NCI-H128 (cell line): Measurements from ENCODE around the gene RAI14.

Experiments used
- DNase-seq: peaks from one replicate; lab custom pipeline; 2025; ENCODE audit not compliant: unreplicated experiment; lab: John Stamatoyannopoulos, UW

Gene RAI14

GRCh38 chr5:34674187-34674586 is 18.1 kb downstream of the RAI14 start:
- DNase-seq, result no peak

- no peak for DNase-seq
These were observed 19.7 kb downstream of the RAI14 start for GRCh38 chr5:34675857-34676256.

GRCh38 chr5:34676416-34676815 is 20.3 kb downstream of the RAI14 start:
- DNase-seq, result no peak

GRCh38 chr5:34677428-34677827 is 21.3 kb downstream of the RAI14 start:
- no peak for DNase-seq

- DNase-seq, result no peak
These were observed 24.8 kb downstream of the RAI14 start for GRCh38 chr5:34680896-34681295.

GRCh38 chr5:34682926-34683623 is 26.9 kb downstream of the RAI14 start:
- no peak for DNase-seq

- no peak for DNase-seq
These were observed 28.3 kb downstream of the RAI14 start for GRCh38 chr5:34684281-34684979.

GRCh38 chr5:34684980-34685352 is 28.8 kb downstream of the RAI14 start:
- no peak for DNase-seq

- no peak for DNase-seq
These were observed 29.5 kb downstream of the RAI14 start for GRCh38 chr5:34685485-34686165.

- DNase-seq, result no peak
These were observed 30.7 kb downstream of the RAI14 start for GRCh38 chr5:34686762-34687268.

GRCh38 chr5:34687269-34688011 is 31.3 kb downstream of the RAI14 start:
- DNase-seq, result no peak

GRCh38 chr5:34688015-34688810 is 32.1 kb downstream of the RAI14 start:
- DNase-seq, result no peak

- no peak for DNase-seq
These were observed 34.2 kb downstream of the RAI14 start for GRCh38 chr5:34690301-34690700.

- DNase-seq, result no peak
These were observed 34.8 kb downstream of the RAI14 start for GRCh38 chr5:34690898-34691297.

- DNase-seq, result no peak
These were observed 35.2 kb downstream of the RAI14 start for GRCh38 chr5:34691326-34691725.

- DNase-seq, result no peak
These were observed 36.7 kb downstream of the RAI14 start for GRCh38 chr5:34692786-34693185.

GRCh38 chr5:34694012-34694411 is 37.9 kb downstream of the RAI14 start:
- DNase-seq, result no peak

GRCh38 chr5:34694685-34695084 is 38.6 kb downstream of the RAI14 start:
- DNase-seq, result no peak

- DNase-seq, result no peak
These were observed 39.3 kb downstream of the RAI14 start for GRCh38 chr5:34695275-34696027.
